Memory B cell (primary cell): ENCODE results near the gene TRIM52.
"Not testable (repeated sequence)": the region's sequence is repeated elsewhere in the genome, so short reads cannot be mapped to it uniquely, and the experiment has no call there.

ENCODE experiments used
- ATAC-seq: fragments of 150-1000 bp; cut with Tn5 transposase; 2 replicates; pipeline ENCODE4 v1.10.0; 2021; ENCODE audit warnings: low read depth, mild to moderate bottlenecking, moderate library complexity
- DNase-seq, 2 donors: peaks; one replicate each; pipeline ENCODE4 v3.0.0; 2022; ENCODE audit warnings: low spot score in 2 of 2
- H3K27ac Mint-ChIP-seq: one replicate; pipeline ENCODE4 v1.8.0; 2022; ENCODE audit warnings: mild to moderate bottlenecking, moderate library complexity, mixed read lengths
- H3K27me3 Mint-ChIP-seq: one replicate; pipeline ENCODE4 v1.8.0; 2022; ENCODE audit warnings: mixed read lengths
- H3K36me3 Mint-ChIP-seq: one replicate; pipeline ENCODE4 v1.8.0; 2022; ENCODE audit warnings: mild to moderate bottlenecking, mixed read lengths
- H3K4me1 Mint-ChIP-seq: one replicate; pipeline ENCODE4 v1.8.0; 2022; ENCODE audit warnings: mixed read lengths
- H3K4me3 Mint-ChIP-seq: one replicate; pipeline ENCODE4 v1.8.0; 2022; ENCODE audit warnings: mild to moderate bottlenecking, moderate library complexity, mixed read lengths
- H3K9me3 Mint-ChIP-seq: one replicate; pipeline ENCODE4 v1.8.0; 2022; ENCODE audit warnings: mixed read lengths

TRIM52 gene

DNA sequence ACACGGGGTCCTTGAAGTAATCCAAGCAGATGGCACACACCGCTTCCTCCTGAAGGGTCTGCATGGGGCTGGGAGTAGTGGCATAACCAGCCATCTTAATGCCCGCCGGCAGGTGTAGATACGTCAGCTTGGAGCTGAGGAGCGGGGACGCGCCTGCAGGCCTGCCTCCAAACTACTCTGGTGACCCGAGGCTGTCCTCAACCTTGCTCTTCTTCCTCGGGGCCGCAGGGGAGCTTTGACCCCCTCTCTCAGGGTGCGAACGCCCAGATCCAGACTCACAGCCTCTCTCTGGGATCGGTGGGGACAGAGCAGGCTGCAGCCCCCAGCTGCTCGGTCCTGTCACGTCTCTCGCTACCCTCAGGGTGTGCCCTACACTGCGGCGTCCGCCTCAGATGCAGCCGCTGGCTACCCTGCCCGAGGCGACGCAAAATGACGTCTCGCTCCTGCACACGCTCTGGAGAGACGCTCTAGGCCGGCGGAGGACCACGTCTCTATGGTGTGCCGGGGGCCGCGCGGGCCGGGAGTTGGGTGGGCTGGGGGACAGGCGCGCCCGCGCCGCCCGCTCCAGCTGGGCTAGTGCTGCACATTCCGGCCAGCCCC lies at the start of gene TRIM52:
TSS of gene TRIM52 (minus strand) at position 424 of the 600 bp plus-strand sequence. CDS start at position 94, 330 bp downstream.
- DNase-seq, result peak; percentile 87 to 91
- H3K9me3 Mint-ChIP-seq, result no peaks in the 10 kb centered on the region
- H3K27ac Mint-ChIP-seq, result peak within 1 kb of the TSS; percentile 90
- H3K36me3 Mint-ChIP-seq, result peaks cover 8% of the 10 kb centered on the region
- H3K4me1 Mint-ChIP-seq, result peaks cover 27% of the 10 kb centered on the region
- no peaks in the 10 kb centered on the region for H3K27me3 Mint-ChIP-seq
- H3K4me3 Mint-ChIP-seq, result peak within 1 kb of the TSS; percentile 96
- peak; percentile 82 for ATAC-seq

DNA sequence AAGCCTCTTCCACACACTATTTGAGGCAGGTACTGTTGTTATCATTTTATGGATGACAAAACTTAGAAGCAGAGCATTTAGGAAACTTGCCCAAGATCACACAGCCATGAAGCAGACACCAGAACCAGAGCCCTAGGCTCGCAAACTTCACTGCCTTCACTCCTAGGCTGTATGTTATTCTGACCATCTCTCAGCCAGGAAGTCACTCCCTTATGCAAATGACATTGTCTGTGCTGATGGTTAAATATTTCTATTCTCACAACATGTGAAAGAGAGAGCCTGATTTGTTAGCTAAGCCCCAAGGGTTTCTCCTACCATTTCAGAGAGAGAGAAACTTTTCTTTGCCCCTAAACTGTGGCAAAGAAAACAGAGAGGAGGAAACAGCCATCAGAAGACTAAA lies 26.4 kb upstream of the TRIM52 start:
- DNase-seq, H3K27me3 Mint-ChIP-seq, H3K36me3 Mint-ChIP-seq, H3K9me3 Mint-ChIP-seq: not testable (repeated sequence)
- Mint-ChIP-seq H3K27ac (peak overlapping the region; percentile 92), H3K4me3 (peak overlapping the region; percentile 67), H3K4me1 (peaks cover 25% of the 10 kb centered on the region)
- peak; percentile 73 for ATAC-seq

DNA sequence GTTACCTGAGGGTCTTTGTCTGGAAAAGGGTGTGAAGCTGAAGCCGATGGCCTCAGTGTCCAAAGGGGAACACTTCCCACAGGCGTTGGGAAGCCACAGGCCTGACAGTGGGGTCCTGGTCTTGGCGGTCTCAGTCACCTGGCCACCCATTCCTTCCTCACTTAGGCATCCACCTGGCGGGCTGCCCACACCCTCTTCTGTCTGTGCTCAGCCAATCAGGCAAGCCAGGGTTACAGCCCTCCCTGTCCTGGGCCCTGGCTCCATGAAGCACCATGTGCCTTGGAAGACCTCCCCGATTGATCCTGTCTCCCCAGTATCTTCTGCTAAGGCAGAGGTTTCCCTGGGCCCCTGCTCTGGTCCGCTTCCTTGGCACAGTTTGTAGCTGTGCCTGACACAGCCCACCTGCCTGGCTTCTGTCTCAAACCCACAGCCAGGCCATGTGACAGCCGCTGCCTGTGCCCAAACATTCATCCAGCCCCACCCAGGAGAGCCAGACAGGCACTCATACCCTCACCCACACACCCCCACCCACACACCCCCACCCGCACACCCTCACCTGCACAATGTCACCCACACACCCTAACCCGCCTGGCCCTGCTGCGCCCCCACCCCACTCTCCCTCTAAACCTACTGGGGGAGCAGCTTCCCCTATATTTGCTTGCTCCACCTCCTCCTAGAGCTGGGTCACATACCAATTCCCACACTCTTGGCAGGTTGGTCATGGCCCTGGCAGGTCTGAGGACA lies 25.2 kb upstream of the TRIM52 start:
- Mint-ChIP-seq H3K4me1 (peaks cover 25% of the 10 kb centered on the region), H3K27ac (peak overlapping the region; percentile 92)
- ATAC-seq, H3K36me3 Mint-ChIP-seq, H3K27me3 Mint-ChIP-seq, DNase-seq, H3K9me3 Mint-ChIP-seq, H3K4me3 Mint-ChIP-seq: not testable (repeated sequence)

DNA sequence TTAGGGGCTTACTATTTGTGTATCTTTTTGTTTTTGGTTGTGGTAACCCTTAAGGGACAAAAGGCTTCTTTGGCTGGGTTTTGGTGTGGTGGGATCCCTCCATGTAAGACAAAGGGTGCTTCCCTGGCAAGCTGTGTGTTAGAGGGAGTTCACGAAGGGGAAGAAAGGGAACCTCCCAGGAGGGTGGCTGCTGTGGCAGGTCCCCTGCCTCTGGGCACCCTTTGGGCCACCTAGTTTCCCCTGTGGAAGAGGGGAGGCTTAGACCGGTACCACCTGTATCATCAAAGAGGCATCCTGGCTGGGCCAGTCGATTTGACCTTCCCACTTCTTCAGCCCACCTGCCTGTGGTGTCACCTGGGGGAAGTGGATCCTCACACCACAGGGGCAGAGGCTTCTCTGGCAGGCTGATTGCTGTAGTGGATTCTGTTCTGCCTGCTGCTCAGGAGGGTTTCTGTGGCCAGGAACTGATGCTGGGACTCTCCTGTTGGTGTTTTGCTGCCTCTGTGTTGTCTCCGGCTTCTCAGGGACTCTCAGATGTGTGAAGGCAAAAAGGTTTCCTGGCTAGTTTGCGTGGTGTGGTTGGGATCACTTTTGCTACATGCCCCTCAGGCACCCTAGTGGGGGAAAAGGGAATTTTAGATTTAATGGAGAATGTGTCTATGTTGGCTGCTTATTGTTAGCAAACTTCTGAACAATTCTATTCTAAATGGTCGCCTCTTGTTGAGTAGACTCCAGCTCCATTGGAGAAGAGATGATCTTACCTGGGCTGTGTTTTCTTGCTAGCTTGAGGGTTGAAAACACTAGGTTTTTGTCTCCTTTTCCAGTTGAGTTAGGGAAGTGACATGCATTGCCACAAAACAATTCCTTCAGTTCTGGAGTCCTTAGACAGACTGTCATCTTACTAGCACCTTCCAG lies 23.2 kb upstream of the TRIM52 start:
- DNase-seq, H3K4me3 Mint-ChIP-seq, H3K36me3 Mint-ChIP-seq, H3K27me3 Mint-ChIP-seq, ATAC-seq, H3K9me3 Mint-ChIP-seq: not testable (repeated sequence)
- peaks cover 25% of the 10 kb centered on the region for H3K4me1 Mint-ChIP-seq
- H3K27ac Mint-ChIP-seq, result peak overlapping the region; percentile 24

DNA sequence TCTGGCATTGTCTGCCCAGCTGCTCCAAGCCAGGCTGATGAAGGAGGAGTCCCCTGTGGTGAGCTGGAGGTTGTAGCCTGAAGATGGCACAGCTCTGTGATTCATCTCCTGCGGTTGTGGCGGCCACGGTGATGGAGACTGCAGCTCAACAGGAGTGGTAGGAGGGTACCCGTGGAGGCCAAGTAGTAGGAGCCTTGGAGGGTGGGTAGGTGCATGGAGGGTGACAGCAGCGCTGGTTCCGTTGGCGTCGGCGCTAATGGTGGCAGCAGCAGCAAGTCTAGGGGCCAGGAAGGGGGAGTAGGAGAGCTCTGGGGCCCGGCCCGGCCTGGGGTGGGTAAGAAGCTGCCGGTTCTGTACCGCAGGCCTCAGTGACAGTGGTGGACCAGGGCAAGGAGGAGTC lies 22.4 kb upstream of the TRIM52 start:
- no peak for DNase-seq

DNA sequence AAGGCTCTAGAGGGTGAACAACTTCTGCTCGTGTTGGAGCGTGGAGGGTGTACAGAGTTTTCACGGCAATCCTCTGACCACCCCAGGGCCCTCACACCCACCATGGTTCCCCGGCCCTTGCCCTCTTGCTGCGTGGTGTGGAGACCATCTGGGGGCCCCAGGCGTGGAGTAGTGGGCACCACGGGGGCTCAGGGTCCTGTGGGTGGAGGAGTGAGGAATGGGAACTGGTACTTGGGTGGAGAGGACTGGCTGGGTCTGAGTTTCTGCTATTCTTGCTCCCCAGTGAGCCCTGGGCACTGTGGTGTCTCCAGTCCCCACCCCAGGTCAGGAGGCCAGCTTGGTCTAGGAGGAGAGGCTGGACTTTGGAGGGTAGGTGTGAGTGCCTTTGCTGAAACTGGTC lies 21.9 kb upstream of the TRIM52 start:
- no peak overlapping the region for H3K4me3 Mint-ChIP-seq
- no peaks in the 10 kb centered on the region for H3K9me3 Mint-ChIP-seq
- H3K27ac Mint-ChIP-seq, result peak overlapping the region; percentile 24
- peaks cover 21% of the 10 kb centered on the region for H3K4me1 Mint-ChIP-seq
- no peak for ATAC-seq
- H3K36me3 Mint-ChIP-seq, result no peaks in the 10 kb centered on the region
- no peak for DNase-seq
- H3K27me3 Mint-ChIP-seq, result no peaks in the 10 kb centered on the region

More for the DNA sequence above, 22.4 kb upstream of the TRIM52 start:
- no peaks in the 10 kb centered on the region for H3K36me3 Mint-ChIP-seq
- H3K4me3 Mint-ChIP-seq, result no peak overlapping the region
- no peaks in the 10 kb centered on the region for H3K9me3 Mint-ChIP-seq
- ATAC-seq, result no peak
- H3K27ac Mint-ChIP-seq, result peak overlapping the region; percentile 24
- no peaks in the 10 kb centered on the region for H3K27me3 Mint-ChIP-seq
- H3K4me1 Mint-ChIP-seq, result peaks cover 25% of the 10 kb centered on the region

DNA sequence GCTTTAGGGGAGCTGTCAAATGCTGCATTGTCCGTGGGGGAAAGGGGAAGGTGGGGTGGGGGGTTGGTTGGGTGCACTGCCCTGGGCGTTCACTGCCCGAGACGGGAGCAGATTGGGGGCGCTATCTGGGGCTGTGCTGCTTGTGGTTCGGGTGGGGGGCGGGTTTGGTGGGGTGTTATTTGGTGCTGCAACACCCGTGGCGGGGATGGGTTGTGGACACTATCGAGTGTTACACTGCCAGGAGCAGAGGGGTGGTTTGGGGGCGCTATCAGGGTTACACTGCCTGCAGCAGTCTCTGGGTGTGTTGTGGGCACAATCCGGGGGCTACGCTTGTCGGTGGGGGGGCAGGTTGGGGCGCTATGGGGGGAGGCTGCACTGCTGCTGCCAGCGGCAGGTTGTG lies 21.5 kb upstream of the TRIM52 start:
- not testable (repeated sequence) for H3K4me3 Mint-ChIP-seq, DNase-seq, H3K36me3 Mint-ChIP-seq, H3K27me3 Mint-ChIP-seq, H3K27ac Mint-ChIP-seq, H3K9me3 Mint-ChIP-seq, ATAC-seq
- peaks cover 16% of the 10 kb centered on the region for H3K4me1 Mint-ChIP-seq

DNA sequence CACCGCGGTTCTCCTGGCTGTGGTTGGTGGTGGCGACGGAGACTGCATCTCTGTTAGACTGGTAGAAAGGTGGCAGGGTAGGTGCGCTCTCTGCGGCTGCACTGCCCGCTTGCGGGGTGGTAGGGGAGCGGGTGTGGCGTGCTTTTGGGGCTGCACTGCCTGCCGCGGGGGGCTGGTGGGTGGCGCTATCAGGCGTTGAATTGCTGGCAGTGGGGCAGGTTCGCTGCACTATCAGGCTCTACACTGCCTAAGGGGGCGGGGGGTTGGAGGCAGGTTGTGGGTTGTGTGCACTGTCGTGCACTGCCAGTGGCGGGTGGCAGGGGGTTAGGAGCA lies 21.0 kb upstream of the TRIM52 start:
- ATAC-seq (no peak), DNase-seq (no peak)
- no peaks in the 10 kb centered on the region for H3K27me3 Mint-ChIP-seq
- H3K4me3 Mint-ChIP-seq, result no peak overlapping the region
- H3K9me3 Mint-ChIP-seq, result no peaks in the 10 kb centered on the region
- H3K4me1 Mint-ChIP-seq, result peaks cover 12% of the 10 kb centered on the region
- no peak overlapping the region for H3K27ac Mint-ChIP-seq
- no peaks in the 10 kb centered on the region for H3K36me3 Mint-ChIP-seq

DNA sequence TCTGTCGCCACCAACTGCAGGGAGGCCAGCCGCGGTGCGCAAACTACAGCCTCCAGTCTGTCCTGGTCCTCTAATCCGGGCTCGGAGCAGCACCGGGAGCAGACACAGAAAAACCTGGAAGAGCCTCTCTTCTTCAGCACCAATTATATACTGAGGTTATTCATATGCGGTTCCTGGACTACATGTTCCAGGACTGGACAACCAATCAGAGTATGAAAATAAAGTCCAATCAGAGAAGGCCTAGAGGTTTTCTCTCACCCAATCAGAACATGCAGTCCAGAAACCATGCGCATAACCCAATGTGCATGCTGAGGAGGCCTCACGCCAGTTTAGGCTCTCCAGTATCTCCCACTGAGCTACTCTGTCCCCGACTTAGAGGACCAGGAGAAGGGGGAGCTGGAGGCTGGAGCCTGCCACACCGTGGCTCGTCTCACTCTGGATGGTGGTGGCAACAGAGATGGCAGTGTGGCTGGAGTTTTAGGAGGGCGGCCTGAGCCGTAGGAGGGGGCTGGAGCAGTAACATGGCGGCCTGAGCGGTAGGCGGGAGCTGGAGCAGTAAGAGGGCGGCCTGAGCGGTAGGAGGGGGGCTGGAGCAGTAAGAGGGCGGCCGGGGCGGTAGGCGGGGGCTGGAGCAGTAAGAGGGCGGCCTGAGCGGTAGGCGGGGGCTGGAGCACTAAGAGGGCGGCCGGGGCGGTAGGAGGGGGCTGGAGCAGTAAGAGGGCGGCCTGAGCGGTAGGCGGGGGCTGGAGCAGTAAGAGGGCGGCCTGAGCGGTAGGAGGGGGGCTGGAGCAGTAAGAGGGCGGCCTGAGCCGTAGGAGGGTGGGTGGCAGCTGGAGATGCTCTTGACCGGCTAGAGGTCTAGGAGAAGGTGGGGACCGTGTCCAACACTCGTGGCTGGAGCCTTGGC lies 20.4 kb upstream of the TRIM52 start:
- no peak overlapping the region for H3K27ac Mint-ChIP-seq
- no peaks in the 10 kb centered on the region for H3K27me3 Mint-ChIP-seq
- no peak for DNase-seq
- H3K4me1 Mint-ChIP-seq, result peaks cover 6% of the 10 kb centered on the region
- H3K4me3 Mint-ChIP-seq, result no peak overlapping the region
- H3K36me3 Mint-ChIP-seq, result no peaks in the 10 kb centered on the region
- no peaks in the 10 kb centered on the region for H3K9me3 Mint-ChIP-seq
- no peak for ATAC-seq

DNA sequence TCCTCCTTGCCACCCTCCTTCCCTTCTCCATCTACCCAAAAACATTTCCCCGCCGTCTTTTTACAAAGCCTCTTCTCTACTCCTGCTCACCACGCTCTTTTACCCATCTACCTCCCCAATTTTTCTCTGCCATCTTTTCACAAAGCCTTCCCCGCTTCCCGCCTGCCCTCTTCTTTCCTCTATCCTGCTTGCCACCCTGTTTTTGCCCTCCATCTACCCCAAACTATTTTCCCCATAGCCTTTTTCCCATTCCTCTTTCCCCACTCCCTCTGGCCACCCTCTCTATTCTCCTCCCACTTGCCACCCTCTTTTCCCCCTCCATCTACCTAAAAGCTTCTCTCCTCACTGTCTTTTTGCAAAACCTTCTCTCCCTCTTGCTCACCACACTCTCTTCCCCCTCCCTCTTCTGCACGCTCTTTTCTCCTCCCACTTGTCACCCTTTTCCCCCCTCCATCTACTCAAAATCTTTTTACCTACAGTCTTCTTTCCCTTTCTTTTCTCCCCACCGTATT lies 19.4 kb upstream of the TRIM52 start:
- no peaks in the 10 kb centered on the region for H3K9me3 Mint-ChIP-seq
- H3K4me1 Mint-ChIP-seq, result peaks cover 3% of the 10 kb centered on the region
- H3K27ac Mint-ChIP-seq, result no peak overlapping the region
- H3K4me3 Mint-ChIP-seq, result no peak overlapping the region
- no peaks in the 10 kb centered on the region for H3K36me3 Mint-ChIP-seq
- H3K27me3 Mint-ChIP-seq, result no peaks in the 10 kb centered on the region
- no peak for DNase-seq
- ATAC-seq, result no peak

DNA sequence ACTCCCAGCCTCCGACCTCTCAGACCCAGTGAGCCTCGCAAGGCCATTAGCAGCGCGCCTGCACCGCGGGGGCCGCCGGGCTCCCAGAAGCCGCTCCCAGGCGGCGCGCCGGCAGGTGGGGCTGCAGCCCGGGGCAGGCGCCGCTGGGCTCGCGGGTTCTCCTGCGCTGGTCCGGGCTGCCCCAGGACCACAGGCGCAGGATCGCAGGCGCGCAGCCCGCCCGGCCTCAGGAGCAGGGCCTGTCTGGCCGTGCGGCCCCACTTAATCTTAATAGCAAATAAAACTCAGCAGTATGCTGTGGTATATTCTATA lies 12.4 kb upstream of the TRIM52 start:
- H3K27ac Mint-ChIP-seq, H3K4me1 Mint-ChIP-seq, H3K4me3 Mint-ChIP-seq, H3K27me3 Mint-ChIP-seq, DNase-seq, H3K36me3 Mint-ChIP-seq, H3K9me3 Mint-ChIP-seq: not testable (repeated sequence)
- peak; percentile 46 for ATAC-seq

DNA sequence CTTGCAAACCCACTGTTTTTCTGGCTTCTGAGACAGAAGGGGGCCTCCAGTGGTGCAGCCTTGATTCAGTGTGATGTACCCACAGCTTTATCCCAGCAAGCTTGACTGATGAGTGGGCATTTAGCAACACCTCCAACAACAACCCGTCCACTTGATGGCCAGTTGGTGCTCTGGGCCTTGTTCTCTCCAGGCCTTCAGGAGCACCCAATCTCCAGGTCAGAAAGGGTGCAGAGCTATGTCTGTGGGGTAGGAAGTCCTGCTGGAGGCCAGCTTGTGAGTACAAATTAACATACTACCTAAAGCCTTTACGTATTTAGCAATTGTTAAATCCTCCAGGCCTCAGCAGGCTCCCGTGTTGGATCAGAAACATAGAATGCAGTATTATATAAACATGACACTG lies 10.1 kb upstream of the TRIM52 start:
- Mint-ChIP-seq H3K27me3 (no peaks in the 10 kb centered on the region), H3K27ac (no peak overlapping the region), H3K36me3 (peaks cover under 1% of the 10 kb centered on the region), H3K4me1 (no peaks in the 10 kb centered on the region), H3K4me3 (no peak overlapping the region), H3K9me3 (no peaks in the 10 kb centered on the region)
- no peak for ATAC-seq
- no peak for DNase-seq

DNA sequence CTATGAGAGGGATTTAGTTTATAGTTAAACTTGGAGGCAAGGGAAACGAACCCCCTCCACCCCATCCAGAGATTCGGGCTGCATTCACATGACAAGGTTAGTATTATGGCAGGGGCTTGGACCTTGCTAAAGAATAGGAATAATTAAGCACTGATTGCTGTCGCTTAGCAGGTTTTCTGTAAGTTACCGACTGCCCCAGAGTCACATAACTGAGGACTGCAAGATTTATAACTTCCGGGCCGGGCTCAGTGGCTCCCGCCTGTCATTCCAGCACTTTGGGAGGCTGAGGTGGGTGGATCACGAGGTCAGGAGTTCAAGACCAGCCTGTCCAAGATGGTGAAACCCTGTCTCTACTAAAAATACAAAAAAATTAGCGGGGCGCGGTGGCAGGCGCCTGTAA lies 7.0 kb upstream of the TRIM52 start:
- not testable (repeated sequence) for H3K4me3 Mint-ChIP-seq

More for the DNA sequence above, 7.0 kb upstream of the TRIM52 start:
- not testable (repeated sequence) for H3K36me3 Mint-ChIP-seq, H3K9me3 Mint-ChIP-seq, ATAC-seq, H3K27ac Mint-ChIP-seq, DNase-seq, H3K4me1 Mint-ChIP-seq, H3K27me3 Mint-ChIP-seq
